Subcutaneous abdominal adipose tissue (tissue), 5 donors: Measurements from ENCODE around the gene MAP4K4.
A peak's percentile ranks its signal among the peaks of the same experiment; 100 is the strongest.
"Not testable (repeated sequence)": the region's sequence is repeated elsewhere in the genome, so short reads cannot be mapped to it uniquely, and the experiment has no call there.

Source experiments
- H3K27ac ChIP-seq: one replicate; pipeline ENCODE4 v1.7.0; 2013; ENCODE audit warnings: low read depth, mild to moderate bottlenecking, inconsistent platforms, low read length, moderate library complexity
- H3K27me3 ChIP-seq, 5 donors: one replicate each; pipeline ENCODE4 v1.7.0; 2013; ENCODE audit warnings: low read length in 5 of 5, inconsistent platforms in 1 of 5; ENCODE audit not compliant: control insufficient read depth in 5 of 5, insufficient read depth in 4 of 5
- H3K36me3 ChIP-seq, 5 donors: one replicate each; pipeline ENCODE4 v1.7.0; 2013; ENCODE audit warnings: low read length in 5 of 5; ENCODE audit not compliant: control insufficient read depth in 5 of 5, insufficient read depth in 5 of 5
- H3K4me1 ChIP-seq, 5 donors: one replicate each; pipeline ENCODE4 v1.7.0; 2013; ENCODE audit warnings: low read length in 5 of 5, mild to moderate bottlenecking in 3 of 5, moderate library complexity in 1 of 5; ENCODE audit not compliant: control insufficient read depth in 5 of 5, insufficient read depth in 5 of 5
- H3K4me3 ChIP-seq, 5 donors: one replicate each; pipeline ENCODE4 v1.7.0; 2013; ENCODE audit warnings: low read length in 5 of 5, low read depth in 1 of 5
- H3K9ac ChIP-seq, 5 donors: one replicate each; pipeline ENCODE4 v1.7.0; 2013; ENCODE audit warnings: low read length in 5 of 5, mild to moderate bottlenecking in 4 of 5, moderate library complexity in 3 of 5
- H3K9me3 ChIP-seq, 5 donors: one replicate each; pipeline ENCODE4 v1.7.0; 2013; ENCODE audit warnings: low read length in 5 of 5; ENCODE audit not compliant: control insufficient read depth in 5 of 5
- donor health status: healthy.
- donor health status: healthy.
- donor health status: healthy.
- donor health status: healthy.
- donor health status: healthy.

Gene MAP4K4

DNA sequence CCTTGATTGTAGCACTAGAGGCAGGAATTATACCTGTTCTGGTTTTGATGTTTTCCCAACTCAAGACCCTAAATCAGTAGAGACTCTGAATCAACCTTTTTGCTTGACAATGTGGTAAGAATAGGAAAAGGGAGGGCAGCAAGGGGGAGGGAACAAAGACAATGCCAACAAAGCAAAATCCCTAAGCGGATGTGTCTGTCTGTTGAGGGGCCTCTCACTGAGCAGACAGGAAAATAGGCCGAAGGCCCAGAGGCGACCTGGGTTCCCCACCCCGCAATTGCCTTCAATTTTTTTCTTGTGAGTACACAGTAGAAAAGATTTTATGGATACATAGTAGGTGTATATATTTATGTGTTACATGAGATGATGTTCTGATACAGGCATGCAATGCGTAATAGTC is 75.6 kb downstream of the MAP4K4 start:
- Histone ChIP-seq H3K36me3 (no peaks in the 10 kb centered on the region), H3K4me1 (peaks cover 4 to 78% (median 18%) of the 10 kb centered on the region in 5 donors), H3K9ac (no peak overlapping the region), H3K9me3 (no peaks in the 10 kb centered on the region), H3K27me3 (no peaks in the 10 kb centered on the region), H3K27ac (no peak overlapping the region), H3K4me3 (no peak overlapping the region)

DNA sequence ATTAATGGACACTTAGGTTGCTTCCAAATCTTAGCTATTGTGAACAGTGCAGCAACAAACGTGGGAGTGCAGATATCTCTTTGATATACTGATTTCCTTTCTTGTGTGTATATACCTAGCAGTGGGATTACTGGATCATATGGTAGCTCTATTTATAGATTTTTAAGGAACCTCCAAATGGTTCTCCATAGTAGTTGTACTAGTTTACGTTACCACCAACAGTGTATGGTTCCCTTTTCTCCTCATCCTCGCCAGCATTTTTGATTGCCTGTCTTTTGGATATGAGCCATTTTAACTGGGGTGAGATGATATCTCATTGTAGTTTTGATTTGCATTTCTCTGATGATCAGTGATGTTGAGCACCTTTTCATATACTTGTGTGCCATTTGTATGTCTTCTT is 76.5 kb downstream of the MAP4K4 start:
- peaks cover 4 to 77% (median 19%) of the 10 kb centered on the region in 5 donors for H3K4me1 ChIP-seq
- H3K27me3 ChIP-seq, H3K9ac ChIP-seq, H3K4me3 ChIP-seq, H3K27ac ChIP-seq, H3K36me3 ChIP-seq, H3K9me3 ChIP-seq: not testable (repeated sequence)

DNA sequence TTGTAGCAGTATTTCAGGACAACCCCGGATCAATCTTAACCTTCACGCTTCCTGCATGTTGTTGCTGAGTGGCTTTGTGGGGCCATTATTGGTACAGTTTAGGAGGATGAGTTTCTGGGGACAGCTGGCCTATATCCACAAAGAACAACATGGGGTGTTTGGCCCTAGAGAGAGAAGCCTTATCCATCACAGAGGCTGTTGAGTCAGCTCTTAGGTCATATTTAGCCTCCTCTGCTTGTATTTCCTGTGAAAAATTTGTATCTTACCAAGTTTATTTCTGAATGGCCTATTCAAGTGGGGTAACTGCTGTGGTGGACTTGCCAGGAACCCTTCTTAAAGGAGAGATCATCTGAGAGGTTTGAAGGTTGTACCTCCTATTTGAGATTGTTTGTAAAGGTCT is 77.6 kb downstream of the MAP4K4 start:
- no peaks in the 10 kb centered on the region for H3K27me3 ChIP-seq
- H3K4me3 ChIP-seq = no peak overlapping the region
- H3K9ac ChIP-seq = no peak overlapping the region
- peaks cover 4 to 77% (median 19%) of the 10 kb centered on the region in 5 donors for H3K4me1 ChIP-seq
- no peaks in the 10 kb centered on the region for H3K36me3 ChIP-seq
- no peak overlapping the region for H3K27ac ChIP-seq
- no peaks in the 10 kb centered on the region for H3K9me3 ChIP-seq

DNA sequence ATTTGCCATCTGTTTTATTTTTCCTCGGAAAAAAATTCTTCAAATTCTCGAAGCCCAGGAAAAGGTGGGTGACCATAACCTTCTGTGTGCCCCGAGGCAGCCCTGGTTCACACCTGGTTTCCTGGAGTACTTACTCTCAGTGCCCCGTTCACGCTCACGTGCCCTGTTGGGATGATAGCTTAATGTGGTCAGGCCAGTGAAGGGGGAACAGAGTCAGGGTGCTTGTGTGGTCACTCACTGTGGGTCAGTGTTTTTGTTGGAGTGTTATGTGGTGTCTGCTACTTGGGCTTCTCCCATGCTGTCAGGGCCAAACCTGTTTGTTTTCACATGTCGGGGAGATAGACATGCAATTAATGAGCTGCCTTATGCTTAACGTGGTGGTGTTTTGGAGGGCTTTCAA is 78.1 kb downstream of the MAP4K4 start:
- Histone ChIP-seq H3K9me3 (no peaks in the 10 kb centered on the region), H3K4me1 (peaks cover 4 to 73% (median 19%) of the 10 kb centered on the region in 5 donors), H3K27me3 (no peaks in the 10 kb centered on the region), H3K4me3 (no peak overlapping the region), H3K36me3 (no peaks in the 10 kb centered on the region), H3K27ac (no peak overlapping the region), H3K9ac (peak overlapping the region in 1 of 5 donors; percentile 28)

DNA sequence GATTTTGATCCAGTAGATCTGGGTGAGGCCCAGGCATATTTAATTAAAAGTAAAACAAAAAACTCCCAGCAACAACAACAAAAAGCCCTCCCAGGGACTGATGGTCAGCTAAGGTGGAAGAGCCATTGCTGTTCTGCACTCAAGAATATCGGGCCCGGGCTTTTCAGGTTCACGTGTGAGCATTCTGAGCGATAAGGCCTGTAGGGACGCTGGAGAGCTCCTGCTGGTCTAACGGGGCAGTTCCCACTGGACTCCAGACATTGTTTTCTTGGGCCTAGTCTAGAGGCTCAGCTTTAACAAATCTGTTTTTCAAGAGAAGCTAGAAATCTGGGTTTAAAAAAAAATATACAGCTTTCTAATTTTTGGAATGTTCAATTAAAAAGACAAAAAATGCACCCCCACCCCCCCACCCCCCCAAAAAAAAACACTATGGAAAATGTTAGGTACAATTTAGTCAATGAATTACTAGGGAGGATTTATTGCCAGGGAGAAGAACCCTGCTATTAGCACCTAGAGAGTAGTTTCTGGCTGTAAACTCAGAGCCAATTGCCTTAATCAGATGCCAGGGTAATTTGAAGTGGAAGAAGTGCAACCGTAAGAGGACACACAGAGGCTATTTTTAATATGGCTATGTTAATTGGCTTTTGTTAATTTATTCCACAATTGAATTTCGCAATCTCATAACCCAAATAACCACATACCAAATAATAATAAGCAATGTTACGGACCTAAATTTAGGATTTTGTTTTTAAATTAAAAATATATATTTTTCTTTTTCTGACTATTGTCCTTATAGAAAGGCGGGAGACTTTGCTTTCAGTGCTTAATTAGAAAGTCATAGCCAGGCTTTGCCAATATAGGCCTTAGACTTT is 78.9 kb downstream of the MAP4K4 start:
- peaks cover 4 to 72% (median 23%) of the 10 kb centered on the region in 5 donors for H3K4me1 ChIP-seq
- no peaks in the 10 kb centered on the region for H3K27me3 ChIP-seq
- H3K9ac ChIP-seq = no peak overlapping the region
- H3K9me3 ChIP-seq = no peaks in the 10 kb centered on the region
- no peaks in the 10 kb centered on the region for H3K36me3 ChIP-seq
- no peak overlapping the region for H3K27ac ChIP-seq
- H3K4me3 ChIP-seq = no peak overlapping the region

DNA sequence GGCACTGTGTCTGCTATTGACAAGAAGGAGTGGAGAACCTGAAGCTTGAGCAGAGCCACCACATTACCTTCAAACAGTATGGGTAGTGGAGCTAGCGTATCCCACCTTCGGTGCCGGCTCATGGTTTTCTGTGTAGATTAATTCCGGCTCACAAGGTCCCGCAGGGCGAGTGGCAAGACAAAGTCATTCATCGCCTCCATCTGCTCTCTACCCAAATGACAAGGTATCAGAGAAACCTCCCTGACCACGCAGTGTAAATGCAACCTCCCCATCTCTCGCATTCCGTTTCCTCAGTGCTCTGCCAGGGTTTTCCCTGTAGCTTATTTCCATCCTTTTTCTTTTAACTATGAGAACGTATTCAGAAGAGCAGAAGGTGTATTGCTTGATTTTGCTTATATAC is 79.8 kb downstream of the MAP4K4 start:
- H3K27ac ChIP-seq = no peak overlapping the region
- no peak overlapping the region for H3K9ac ChIP-seq
- peaks cover 4 to 71% (median 28%) of the 10 kb centered on the region in 5 donors for H3K4me1 ChIP-seq

DNA sequence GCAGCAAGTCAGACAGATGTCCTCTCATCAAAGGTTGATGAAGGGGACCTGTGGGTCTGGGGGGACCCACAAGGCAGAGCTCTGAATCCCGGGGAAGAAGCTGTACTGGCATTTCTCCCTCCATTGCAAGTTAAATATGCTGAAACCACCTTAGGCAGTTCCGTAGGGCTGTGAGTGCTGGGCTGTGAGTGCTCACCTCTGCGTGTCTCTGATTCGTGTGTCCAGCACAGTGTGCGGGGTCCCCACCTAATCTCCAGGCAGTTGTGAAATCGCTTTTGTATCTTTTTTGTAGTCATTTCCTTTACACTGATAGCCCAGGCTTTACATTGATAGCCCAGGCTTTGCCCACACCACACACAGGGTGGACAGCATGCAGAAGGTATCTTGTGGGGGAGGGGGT is 80.6 kb downstream of the MAP4K4 start:
- H3K27me3 ChIP-seq = no peaks in the 10 kb centered on the region
- peaks cover 4 to 66% (median 28%) of the 10 kb centered on the region in 5 donors for H3K4me1 ChIP-seq
- H3K9me3 ChIP-seq = no peaks in the 10 kb centered on the region
- no peaks in the 10 kb centered on the region for H3K36me3 ChIP-seq
- no peak overlapping the region for H3K27ac ChIP-seq
- H3K4me3 ChIP-seq = no peak overlapping the region
- H3K9ac ChIP-seq = no peak overlapping the region

More for the DNA sequence above, 79.8 kb downstream of the MAP4K4 start:
- Histone ChIP-seq H3K9me3 (no peaks in the 10 kb centered on the region), H3K27me3 (no peaks in the 10 kb centered on the region), H3K36me3 (no peaks in the 10 kb centered on the region), H3K4me3 (no peak overlapping the region)

DNA sequence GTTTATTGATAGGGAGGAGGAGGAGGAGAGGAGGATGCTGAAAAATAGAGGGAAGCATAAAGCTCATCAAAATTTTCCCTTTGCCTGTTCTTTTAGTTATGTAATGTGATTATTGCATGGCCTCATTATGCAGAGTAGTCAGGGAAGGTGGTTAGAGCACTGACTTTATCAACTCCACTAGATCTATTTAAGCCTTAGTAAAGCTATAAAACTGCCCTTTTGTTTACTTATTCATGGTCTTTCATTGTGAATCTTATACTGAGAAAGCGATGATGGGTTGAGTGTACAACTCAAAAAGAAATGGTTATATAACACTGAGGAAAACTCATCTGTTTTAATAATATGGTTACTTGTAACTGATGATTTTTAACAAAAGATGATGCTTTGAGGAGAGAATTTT is 81.7 kb downstream of the MAP4K4 start:
- H3K4me1 ChIP-seq = peaks cover 4 to 56% (median 28%) of the 10 kb centered on the region in 5 donors
- no peaks in the 10 kb centered on the region for H3K36me3 ChIP-seq
- H3K4me3 ChIP-seq = no peak overlapping the region
- no peak overlapping the region for H3K27ac ChIP-seq
- no peaks in the 10 kb centered on the region for H3K27me3 ChIP-seq
- no peaks in the 10 kb centered on the region for H3K9me3 ChIP-seq
- H3K9ac ChIP-seq = no peak overlapping the region

DNA sequence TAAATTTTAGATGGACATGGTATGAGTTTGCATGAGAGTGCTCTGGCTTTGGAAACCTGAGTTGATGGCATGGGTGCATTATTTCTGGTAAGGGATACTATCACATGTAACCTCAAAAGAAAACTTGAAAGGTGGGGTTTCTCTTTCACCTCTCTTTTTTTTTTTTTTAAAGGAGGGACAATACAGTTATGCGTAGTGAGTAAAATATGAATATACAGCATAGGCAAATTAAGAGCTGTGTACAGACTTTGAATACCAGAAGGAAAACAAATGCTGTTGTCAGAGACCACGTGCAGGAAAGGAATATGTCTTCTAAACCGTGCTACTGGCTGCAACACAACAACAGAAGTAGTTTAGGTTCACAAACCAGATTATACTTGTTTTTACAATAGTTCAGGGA is 82.1 kb downstream of the MAP4K4 start:
- H3K36me3 ChIP-seq = no peaks in the 10 kb centered on the region
- no peak overlapping the region for H3K9ac ChIP-seq
- H3K27ac ChIP-seq = no peak overlapping the region
- H3K27me3 ChIP-seq = no peaks in the 10 kb centered on the region
- H3K4me3 ChIP-seq = no peak overlapping the region
- H3K4me1 ChIP-seq = peaks cover 4 to 55% (median 28%) of the 10 kb centered on the region in 5 donors
- H3K9me3 ChIP-seq = no peaks in the 10 kb centered on the region

DNA sequence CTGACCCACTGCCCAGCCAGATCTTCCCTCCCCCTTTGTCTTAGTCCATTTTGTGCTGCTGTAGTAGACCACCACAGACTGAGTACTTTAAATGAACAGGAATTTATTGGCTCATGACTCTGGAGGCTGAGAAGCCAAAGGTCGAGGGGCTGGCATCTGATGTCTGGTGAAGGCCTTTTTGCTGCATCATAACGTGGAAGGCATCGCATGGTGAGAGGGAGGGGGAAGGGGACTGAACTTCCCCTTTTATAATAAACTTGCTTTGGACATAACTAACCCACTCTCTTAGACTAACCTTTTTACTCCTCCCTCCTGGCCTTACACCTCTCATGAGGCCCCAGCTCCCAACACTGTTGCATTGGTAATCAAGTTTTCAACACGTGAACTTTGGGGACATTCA is 83.8 kb downstream of the MAP4K4 start:
- Histone ChIP-seq H3K9me3 (no peaks in the 10 kb centered on the region), H3K27ac (no peak overlapping the region), H3K4me1 (peaks cover 1 to 48% (median 29%) of the 10 kb centered on the region in 5 donors), H3K27me3 (no peaks in the 10 kb centered on the region), H3K36me3 (no peaks in the 10 kb centered on the region), H3K9ac (no peak overlapping the region), H3K4me3 (no peak overlapping the region)
